Endothelial cell of umbilical vein (primary cell): ENCODE measurements around the gene SH2D3C. TPM values are rescaled to one million over a fixed set of nuclear protein-coding genes. Genes with fewer than 3 reads are reported as not detected.

Experiments
- BruUV-seq: library from RNA; stranded (reverse); fragments of 400-500 nt; replicated peaks from 2 replicates; lab custom pipeline; 2021; lab: Mats Ljungman, UMichigan
- CTCF ChIA-PET: fragments of 300-600, 350-600 bp; sonication (Branson Sonifier 250); formaldehyde crosslinking; loops from one replicate; lab custom pipeline; 2021; ENCODE audit warnings: antibody characterized with exemption, inconsistent platforms; lab: Charles Lee
- POLR2A ChIA-PET: fragments of 300-600, 350-600 bp; sonication (Branson Sonifier 250); formaldehyde crosslinking; loops from one replicate; lab custom pipeline; 2021; ENCODE audit warnings: antibody characterized with exemption, inconsistent platforms; lab: Charles Lee
- DNase-seq: peaks from one replicate; pipeline ENCODE4 v3.0.0-alpha.2; 2011; ENCODE audit warnings: low read depth, low spot score
- FAIRE-seq: peaks from 2 replicates; lab custom pipeline; 2011; peaks lifted over from hg19 to GRCh38; lab: Jason Lieb, UNC
- H2AFZ ChIP-seq: 2 replicates; pipeline ENCODE4 v1.6.0; 2012; ENCODE audit warnings: low read depth, low read length, control low read depth, inconsistent platforms
- H3K27ac ChIP-seq: 2 replicates; pipeline ENCODE4 v1.5.1; 2011; ENCODE audit warnings: low read depth, mild to moderate bottlenecking, control low read depth, low read length, moderate library complexity; ENCODE audit not compliant: insufficient read depth
- H3K27me3 ChIP-seq, 2 experiments: 2 replicates each; pipeline versions ENCODE4 v1.6.0 to v1.6.1; 2011; ENCODE audit warnings: low read length in 2 of 2, mixed read lengths in 1 of 2; ENCODE audit not compliant: control insufficient read depth in 2 of 2, insufficient read depth in 2 of 2
- H3K36me3 ChIP-seq, 2 experiments: 2 replicates in 1 of 2; 3 replicates in 1 of 2; pipeline ENCODE4 v1.5.1; 2011; ENCODE audit warnings: low read length in 2 of 2, mild to moderate bottlenecking in 1 of 2, moderate library complexity in 1 of 2; ENCODE audit not compliant: control insufficient read depth in 2 of 2, insufficient read depth in 2 of 2; ENCODE audit errors: extremely low read depth in 1 of 2
- H3K4me1 ChIP-seq: 3 replicates; pipeline ENCODE4 v1.5.1; 2011; ENCODE audit warnings: mild to moderate bottlenecking, low read length; ENCODE audit not compliant: control insufficient read depth, insufficient read depth; ENCODE audit errors: extremely low read depth
- H3K4me2 ChIP-seq: 2 replicates; pipeline ENCODE4 v1.6.1; 2011; ENCODE audit warnings: low read length, control low read depth, mixed read lengths; ENCODE audit not compliant: insufficient read depth
- H3K4me3 ChIP-seq, 3 experiments: fragments of 200-600 bp in 1 of 3; sonication (generic), shearing (Covaris generic) in 1 of 3; replicated peaks in 1 of 3; 2 replicates each; pipeline ENCODE4 v1.5.1; 2011 to 2016; ENCODE audit warnings: control low read depth in 3 of 3, low read length in 3 of 3, mild to moderate bottlenecking in 2 of 3, inconsistent platforms in 1 of 3, low read depth in 1 of 3, moderate library complexity in 1 of 3; ENCODE audit not compliant: insufficient read depth in 1 of 3
- H3K79me2 ChIP-seq: 2 replicates; pipeline ENCODE4 v1.6.0; 2012; ENCODE audit warnings: low read length, inconsistent platforms; ENCODE audit not compliant: control insufficient read depth, insufficient read depth
- H3K9ac ChIP-seq: replicated peaks from 2 replicates; pipeline ENCODE3; 2011; ENCODE audit warnings: low read length, control low read depth; ENCODE audit not compliant: insufficient read depth; ENCODE audit errors: extremely low read depth
- H3K9me1 ChIP-seq: replicated peaks from 3 replicates; pipeline ENCODE4 v1.6.0; 2011; ENCODE audit warnings: mild to moderate bottlenecking, low read length; ENCODE audit not compliant: control insufficient read depth, insufficient read depth; ENCODE audit errors: extremely low read depth
- H3K9me3 ChIP-seq: replicated peaks from 2 replicates; pipeline ENCODE4 v1.5.1; 2012; ENCODE audit warnings: low read length, inconsistent platforms; ENCODE audit not compliant: control insufficient read depth, insufficient read depth
- H4K20me1 ChIP-seq: replicated peaks from 2 replicates; pipeline ENCODE3; 2011; ENCODE audit warnings: mild to moderate bottlenecking, low read length; ENCODE audit not compliant: control insufficient read depth, insufficient read depth; ENCODE audit errors: extremely low read depth
- EZH2 ChIP-seq: IDR thresholded peaks from 2 replicates; pipeline ENCODE4 v1.6.1; 2012; ENCODE audit warnings: borderline replicate concordance, low read depth, mild to moderate bottlenecking, moderate library complexity, low read length, inconsistent platforms; ENCODE audit not compliant: severe bottlenecking
- FOS ChIP-seq: IDR thresholded peaks from 2 replicates; pipeline ENCODE4 v1.6.1; 2011; ENCODE audit warnings: mild to moderate bottlenecking, low read length, moderate library complexity, borderline replicate concordance; ENCODE audit not compliant: insufficient read depth
- GATA2 ChIP-seq: IDR thresholded peaks from 2 replicates; pipeline ENCODE4 v1.7.0; 2011; ENCODE audit warnings: low read depth, mild to moderate bottlenecking, moderate library complexity, mixed read lengths, low read length; ENCODE audit not compliant: insufficient read length, insufficient read depth
- JUN ChIP-seq: IDR thresholded peaks from 2 replicates; pipeline ENCODE4 v1.6.1; 2011; ENCODE audit warnings: borderline replicate concordance, low read depth; ENCODE audit not compliant: insufficient read length, insufficient read depth
- MYC ChIP-seq: IDR thresholded peaks from one replicate; pipeline ENCODE4 v1.6.1; 2011; ENCODE audit warnings: mild to moderate bottlenecking, low read depth, low read length
- POLR2A ChIP-seq: IDR thresholded peaks from 2 replicates; pipeline ENCODE4 v1.6.1; 2012; ENCODE audit warnings: low read depth, mild to moderate bottlenecking, control low read depth, low read length
- POLR2AphosphoS5 ChIP-seq: IDR thresholded peaks from 2 replicates; pipeline ENCODE4 v1.6.1; 2012; ENCODE audit warnings: low read depth, mild to moderate bottlenecking, control low read depth, low read length, moderate library complexity; ENCODE audit not compliant: insufficient read depth
- dilution Hi-C: fragments of 300-500 bp; cut with MboI; formaldehyde crosslinking; loops from one replicate; pipeline ENCODE4 v1.15.0; 2019; ENCODE audit warnings: low sequenced_read_pairs; ENCODE audit not compliant: extremely low pct_ligation_motif_present
- intact Hi-C: fragments of 100-400 bp; cut with micrococcal nuclease; formaldehyde crosslinking; loops from one replicate; pipeline ENCODE4 v1.10.0; 2022
- polyA plus RNA-seq, 4 experiments: library from polyadenylated mRNA; depleted of rRNA in 3 of 4; stranded (reverse) in 3 of 4; unstranded in 1 of 4; fragments of >200 nt; gene quantifications; 2 replicates each; pipeline versions ENCODE4 v1.2.1 to v1.2.3, GENCODE V29; 2011 to 2012; ENCODE audit warnings: missing spikeins in 1 of 4
- total RNA-seq: library from RNA; stranded (reverse); gene quantifications from 2 replicates; pipeline ENCODE4 v1.2.3, GENCODE V29; 2021
- TF ChIP-seq, protein P1 (sequence below), 2 donors: IDR thresholded peaks; 1 replicate in 1 of 2; 2 replicates in 1 of 2; pipeline ENCODE4 v1.5.1; 2011; ENCODE audit warnings: low read length in 2 of 2, mild to moderate bottlenecking in 2 of 2, moderate library complexity in 2 of 2, control low read depth in 1 of 2, inconsistent platforms in 1 of 2, low read depth in 1 of 2; ENCODE audit not compliant: insufficient read depth in 1 of 2; ENCODE audit errors: extremely low read depth in 1 of 2
- TF ChIP-seq, protein P2 (sequence below): IDR thresholded peaks from 2 replicates; pipeline ENCODE4 v1.6.1; 2011; ENCODE audit not compliant: insufficient read depth, insufficient read length

The SH2D3C gene
- total and polyA plus RNA-seq, 2 donors (not counting 3 experiments of a cell fraction or from before 2014, with no cell fraction given), result 95.0 to 173 TPM

DNA sequence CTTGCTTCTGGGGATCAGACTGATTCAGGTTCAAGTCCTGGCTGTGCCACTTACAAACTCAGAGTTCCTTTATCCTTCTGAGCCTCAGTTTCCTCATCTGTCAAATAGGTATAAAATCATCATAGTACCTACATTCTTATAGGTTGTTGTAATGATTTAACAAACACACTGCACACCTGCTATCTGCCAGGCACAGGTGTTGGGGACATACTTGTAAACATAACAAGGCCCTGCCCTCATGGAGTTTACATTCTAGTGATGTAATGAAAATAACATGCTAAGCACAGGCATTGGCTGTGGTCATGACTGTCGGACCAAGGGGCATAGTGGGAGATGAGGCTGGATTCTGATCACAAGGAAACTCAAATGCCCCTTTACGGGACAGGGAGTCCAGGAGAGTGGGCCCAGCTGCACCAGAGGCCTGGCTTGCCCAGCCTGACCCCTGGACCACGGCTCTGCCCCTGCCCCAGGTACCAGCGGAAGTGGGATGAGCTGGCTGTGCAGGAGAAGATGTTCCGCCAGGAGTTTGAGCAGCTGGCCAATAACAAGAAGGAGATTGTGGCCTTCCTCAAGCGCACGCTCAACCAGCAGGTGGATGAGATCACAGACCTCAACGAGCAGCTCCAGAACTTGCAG is 69.4 kb downstream of the SH2D3C start:
- no peak for TF ChIP-seq FOS
- no peak for TF ChIP-seq POLR2A
- no peak for TF ChIP-seq POLR2AphosphoS5
- TF ChIP-seq, protein P1, sequence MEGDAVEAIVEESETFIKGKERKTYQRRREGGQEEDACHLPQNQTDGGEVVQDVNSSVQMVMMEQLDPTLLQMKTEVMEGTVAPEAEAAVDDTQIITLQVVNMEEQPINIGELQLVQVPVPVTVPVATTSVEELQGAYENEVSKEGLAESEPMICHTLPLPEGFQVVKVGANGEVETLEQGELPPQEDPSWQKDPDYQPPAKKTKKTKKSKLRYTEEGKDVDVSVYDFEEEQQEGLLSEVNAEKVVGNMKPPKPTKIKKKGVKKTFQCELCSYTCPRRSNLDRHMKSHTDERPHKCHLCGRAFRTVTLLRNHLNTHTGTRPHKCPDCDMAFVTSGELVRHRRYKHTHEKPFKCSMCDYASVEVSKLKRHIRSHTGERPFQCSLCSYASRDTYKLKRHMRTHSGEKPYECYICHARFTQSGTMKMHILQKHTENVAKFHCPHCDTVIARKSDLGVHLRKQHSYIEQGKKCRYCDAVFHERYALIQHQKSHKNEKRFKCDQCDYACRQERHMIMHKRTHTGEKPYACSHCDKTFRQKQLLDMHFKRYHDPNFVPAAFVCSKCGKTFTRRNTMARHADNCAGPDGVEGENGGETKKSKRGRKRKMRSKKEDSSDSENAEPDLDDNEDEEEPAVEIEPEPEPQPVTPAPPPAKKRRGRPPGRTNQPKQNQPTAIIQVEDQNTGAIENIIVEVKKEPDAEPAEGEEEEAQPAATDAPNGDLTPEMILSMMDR (IDR thresholded peaks at IDR 0.05; ENCODE audit: extremely low read depth in 1 of 2, insufficient read depth in 1 of 2, low read depth in 1 of 2, low read length in 2 of 2), result no peak
- TF ChIP-seq MYC, result no peak
- no peak for TF ChIP-seq EZH2
- no peak for TF ChIP-seq GATA2
- TF ChIP-seq, protein P2, sequence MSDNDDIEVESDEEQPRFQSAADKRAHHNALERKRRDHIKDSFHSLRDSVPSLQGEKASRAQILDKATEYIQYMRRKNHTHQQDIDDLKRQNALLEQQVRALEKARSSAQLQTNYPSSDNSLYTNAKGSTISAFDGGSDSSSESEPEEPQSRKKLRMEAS, result no peak
- TF ChIP-seq JUN, result no peak
- dilution Hi-C loops, result no loop called here
- CTCF ChIA-PET, result no interaction called here

More for the DNA sequence above, 69.4 kb downstream of the SH2D3C start:
- H3K9me3 ChIP-seq, result no peaks in the 10 kb centered on the region
- no peak overlapping the region for H3K4me2 ChIP-seq
- no TSS peak for BruUV-seq
- H4K20me1 ChIP-seq, result no peaks in the 10 kb centered on the region
- DNase-seq (no peak), FAIRE-seq (no peak)
- H3K79me2 ChIP-seq, result no peaks in the 10 kb centered on the region
- no peaks in the 10 kb centered on the region for H3K27me3 ChIP-seq
- no peak overlapping the region for H3K4me3 ChIP-seq
- POLR2A ChIA-PET, result no interaction called here
- intact Hi-C loops, result no loop called here
- no peaks in the 10 kb centered on the region for H3K36me3 ChIP-seq
- H3K4me1 ChIP-seq, result no peaks in the 10 kb centered on the region
- no peak overlapping the region for H3K27ac ChIP-seq
- no peak overlapping the region for H2AFZ ChIP-seq
- no peaks in the 10 kb centered on the region for H3K9me1 ChIP-seq
- H3K9ac ChIP-seq, result no peak overlapping the region
